HS-27A (cell line): ENCODE measurements around the gene XRCC2.
"Not testable (repeated sequence)": the region's sequence is repeated elsewhere in the genome, so short reads cannot be mapped to it uniquely, and the experiment has no call there.

Experiments
- DNase-seq: peaks from one replicate; pipeline ENCODE4 v3.0.0-alpha.2; 2012; ENCODE audit warnings: low read depth, missing footprints

Gene XRCC2

DNA sequence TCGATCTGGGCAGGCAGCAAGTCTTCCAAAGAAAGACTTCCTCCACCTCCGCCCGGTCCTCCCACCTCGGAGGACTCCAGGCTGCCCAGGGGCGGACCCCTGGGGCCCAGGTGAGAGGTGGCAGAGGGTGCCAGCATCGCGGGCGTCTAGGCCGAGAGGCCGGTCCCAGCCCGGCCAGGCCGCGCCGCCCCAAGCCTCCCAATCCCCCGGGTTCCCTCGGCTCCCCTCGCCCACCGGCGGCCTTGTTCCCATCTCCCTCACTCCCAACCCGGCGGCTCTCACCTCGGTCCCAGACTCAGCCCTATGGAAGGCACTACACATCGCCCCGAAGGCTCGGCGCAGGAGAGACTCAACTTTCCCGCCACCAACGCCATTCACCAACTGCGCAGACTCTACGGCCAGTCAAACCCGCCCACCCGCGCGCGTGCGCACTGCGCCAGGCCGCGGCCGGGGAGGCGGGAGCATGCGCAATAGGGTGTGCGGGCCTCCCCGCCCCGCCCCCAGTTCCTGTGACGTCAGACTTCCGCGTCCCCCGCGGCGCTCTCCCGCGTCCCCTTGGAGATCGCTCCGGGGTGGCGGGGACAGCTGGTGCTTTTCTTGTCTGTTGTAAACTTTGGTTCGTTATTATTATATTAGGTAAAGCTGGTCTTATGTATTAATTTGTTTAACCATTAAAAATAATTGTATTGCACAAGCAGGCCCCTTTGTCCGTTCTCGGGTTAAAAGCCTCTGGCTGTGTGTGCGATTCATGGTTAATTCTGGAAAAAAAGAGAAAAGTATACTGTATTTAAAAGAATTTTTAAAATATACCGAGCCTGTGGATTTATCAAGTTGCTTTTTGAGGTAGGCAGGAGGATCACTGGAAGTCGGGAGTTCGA is at the start of gene XRCC2:
Gene XRCC2 (minus strand): TSS at position 383 of the 878 bp plus-strand sequence. CDS start 62 bp downstream, at position 321.
- DNase-seq = peak; percentile 43

DNA sequence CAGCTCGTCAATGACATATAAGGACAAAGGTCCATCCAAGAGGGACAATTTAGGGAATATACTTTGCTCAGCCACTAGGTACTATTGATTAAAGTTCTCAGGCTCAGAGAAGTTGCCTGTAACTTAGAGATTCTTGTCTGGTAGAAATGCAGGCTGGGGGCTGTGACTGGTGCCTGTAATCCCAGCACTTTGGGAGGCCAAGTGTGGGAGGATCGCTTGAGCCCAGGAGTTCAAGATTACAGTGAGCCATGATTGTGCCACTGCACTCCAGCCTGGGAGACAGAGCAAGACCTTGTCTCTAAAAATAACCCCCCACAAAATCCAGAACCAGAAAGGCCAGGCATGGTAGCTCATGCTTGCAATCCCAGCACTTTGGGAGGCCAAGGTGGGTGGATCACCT is 47.4 kb upstream of the XRCC2 start:
- DNase-seq = no peak

- not testable (repeated sequence) for DNase-seq
Measured at GRCh38 chr7:152712412-152713042, 36.6 kb upstream of the XRCC2 start.

- no peak for DNase-seq
Measured at GRCh38 chr7:152711444-152711944, 35.6 kb upstream of the XRCC2 start.

DNA sequence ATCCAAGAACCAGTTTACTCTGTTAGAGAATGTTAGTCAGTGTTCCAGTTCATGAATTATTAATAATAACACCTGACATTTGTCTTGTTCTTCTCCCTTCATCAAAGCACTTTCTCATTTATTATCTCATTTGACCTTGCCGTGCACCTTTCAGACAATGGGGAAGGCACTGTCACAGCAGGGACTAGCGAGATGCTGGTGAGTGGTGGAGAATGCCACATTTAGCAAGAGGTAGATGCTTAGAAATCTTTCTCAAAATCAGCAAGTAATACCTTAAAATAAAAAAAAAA is 34.2 kb upstream of the XRCC2 start:
- no peak for DNase-seq

GRCh38 chr7:152709287-152710152 is 33.6 kb upstream of the XRCC2 start:
- DNase-seq = no peak

GRCh38 chr7:152704796-152705384 is 28.9 kb upstream of the XRCC2 start:
- DNase-seq = no peak

- no peak for DNase-seq
Measured at GRCh38 chr7:152699079-152699478, 23.1 kb upstream of the XRCC2 start.

DNA sequence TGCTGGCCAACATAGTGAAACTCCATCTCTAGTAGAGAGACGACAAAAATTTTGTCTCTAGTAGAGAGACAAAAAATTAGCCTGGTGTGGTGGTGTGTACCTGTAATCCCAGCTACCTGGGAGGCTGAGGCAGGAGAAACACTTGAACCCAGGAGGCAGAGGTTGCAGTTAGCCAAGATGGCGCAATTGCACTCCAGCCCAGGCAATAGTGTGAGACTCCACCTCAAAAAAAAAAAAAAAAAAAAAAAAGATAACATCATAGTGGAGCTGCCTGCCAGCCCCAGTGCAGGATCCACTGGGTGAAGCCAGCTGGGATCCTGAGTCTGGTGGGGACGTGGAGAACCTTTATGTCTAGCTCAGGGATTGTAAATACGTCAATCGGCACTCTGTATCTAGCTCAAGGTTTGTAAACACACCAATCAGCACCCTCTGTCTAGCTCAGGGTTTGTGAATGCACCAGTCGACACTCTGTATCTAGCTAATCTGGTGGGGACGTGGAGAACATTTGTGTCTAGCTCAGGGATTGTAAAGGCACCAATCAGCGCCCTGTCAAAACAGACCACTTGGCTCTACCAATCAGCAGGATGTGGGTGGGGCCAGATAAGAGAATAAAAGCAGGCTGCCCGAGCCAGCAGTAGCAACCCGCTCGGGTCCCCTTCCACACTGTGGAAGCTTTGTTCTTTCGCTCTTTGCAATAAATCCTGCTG is 21.5 kb upstream of the XRCC2 start:
- DNase-seq = not testable (repeated sequence)

- DNase-seq = not testable (repeated sequence)
Measured at GRCh38 chr7:152692196-152692595, 16.3 kb upstream of the XRCC2 start.

DNA sequence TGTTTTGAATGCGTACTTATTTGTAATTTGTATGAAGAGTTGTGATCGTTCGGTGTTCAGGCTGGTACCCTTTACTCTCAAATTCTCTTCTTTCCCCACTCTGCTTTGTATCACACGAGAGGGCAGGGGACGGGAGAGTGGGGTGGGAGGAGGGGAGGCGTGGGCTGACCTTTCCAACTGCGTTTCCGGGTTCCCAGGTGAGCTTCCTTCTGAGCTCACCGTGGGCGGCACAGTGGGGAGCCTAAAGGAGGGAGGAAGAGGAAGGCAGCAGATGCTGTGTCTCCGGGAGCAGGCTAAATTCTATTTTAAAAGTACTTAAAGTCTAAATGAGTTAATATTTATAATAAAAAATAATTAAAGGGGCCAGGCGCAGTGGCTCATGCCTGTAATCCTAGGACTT is 7.4 kb upstream of the XRCC2 start:
- DNase-seq = no peak

- no peak for DNase-seq
Measured at GRCh38 chr7:152677808-152678670, 2.1 kb upstream of the XRCC2 start.

DNA sequence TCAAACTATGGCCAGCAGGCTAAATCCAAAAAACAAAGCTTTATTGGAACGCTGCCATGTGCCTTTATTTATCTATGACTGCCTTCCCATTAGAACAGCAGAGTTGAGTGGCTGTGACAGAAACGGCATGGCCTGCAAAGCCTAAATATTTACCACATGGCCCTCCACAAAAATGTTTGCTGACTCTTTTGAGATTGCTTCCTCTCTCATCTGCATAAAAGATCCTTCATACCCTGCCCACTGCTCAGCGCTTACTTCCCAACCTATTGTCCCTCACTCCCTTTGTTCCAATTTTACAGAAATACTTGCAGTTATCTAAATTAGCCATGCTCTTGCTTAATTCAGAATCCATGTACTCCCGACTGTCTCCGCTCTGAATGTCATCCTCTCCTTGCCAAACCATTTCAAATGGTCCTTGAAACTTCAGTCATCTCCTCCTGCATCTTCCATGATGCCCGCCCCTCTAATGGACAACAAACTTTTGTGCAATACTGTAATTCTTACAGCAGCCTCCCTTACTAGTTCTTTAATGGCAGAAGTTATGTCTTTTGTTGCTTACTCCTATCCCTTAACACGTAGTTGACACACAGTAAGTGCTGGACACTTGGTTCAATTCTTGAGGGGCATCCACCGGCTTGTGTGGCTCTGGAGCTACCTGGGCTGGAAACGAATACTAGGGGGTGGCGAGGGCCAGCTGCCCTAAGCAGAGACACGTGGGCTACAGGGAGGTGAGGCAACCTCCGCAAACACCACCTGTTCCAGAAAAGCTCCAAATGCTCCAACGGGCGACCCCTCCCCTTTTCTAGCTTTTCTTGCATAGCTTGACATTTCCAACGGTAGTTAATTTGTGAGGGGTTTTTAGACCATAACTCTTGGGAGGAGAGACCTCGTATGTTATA is 832 bp downstream of the XRCC2 start:
- no peak for DNase-seq

DNA sequence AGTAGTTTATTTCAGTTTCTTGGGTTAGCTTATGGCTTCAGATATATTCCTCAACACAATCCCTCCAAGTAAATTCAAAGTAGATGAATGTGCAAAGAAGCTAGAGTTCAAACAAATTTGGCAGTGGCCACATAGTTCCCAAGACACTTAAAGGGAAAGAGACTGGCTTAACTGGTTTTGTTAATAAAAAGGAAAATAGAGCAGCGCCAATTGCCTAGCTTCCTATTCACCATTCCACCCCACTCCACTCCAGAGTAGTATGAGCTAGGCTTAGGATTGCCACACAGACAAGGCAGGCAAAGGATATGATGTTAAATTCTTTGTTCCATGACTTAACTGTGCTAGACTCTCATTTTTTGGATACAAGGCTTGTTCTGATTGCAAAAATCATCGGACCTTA is 2.0 kb downstream of the XRCC2 start:
- no peak for DNase-seq

DNA sequence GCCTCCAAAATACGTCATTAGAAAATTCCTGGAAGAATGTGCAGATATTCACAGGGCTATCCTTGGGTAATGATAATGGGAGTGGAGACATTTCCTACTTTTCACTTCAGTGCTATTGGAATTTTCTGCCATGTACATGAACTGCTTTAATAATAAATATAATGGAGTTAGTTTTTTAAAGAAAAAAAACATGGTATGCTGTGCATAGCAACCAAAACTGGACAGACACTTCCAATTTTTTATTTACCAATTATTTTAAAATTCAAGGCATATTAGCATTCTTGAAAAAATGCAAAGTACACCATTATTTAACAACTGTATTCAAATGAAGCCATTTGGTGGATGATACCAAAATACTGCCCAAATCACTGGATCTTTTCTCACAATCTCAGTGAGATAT is 3.3 kb downstream of the XRCC2 start:
- DNase-seq = no peak

GRCh38 chr7:152669758-152670157 is 6.2 kb downstream of the XRCC2 start:
- DNase-seq = no peak

GRCh38 chr7:152668975-152669374 is 7.0 kb downstream of the XRCC2 start:
- no peak for DNase-seq

DNA sequence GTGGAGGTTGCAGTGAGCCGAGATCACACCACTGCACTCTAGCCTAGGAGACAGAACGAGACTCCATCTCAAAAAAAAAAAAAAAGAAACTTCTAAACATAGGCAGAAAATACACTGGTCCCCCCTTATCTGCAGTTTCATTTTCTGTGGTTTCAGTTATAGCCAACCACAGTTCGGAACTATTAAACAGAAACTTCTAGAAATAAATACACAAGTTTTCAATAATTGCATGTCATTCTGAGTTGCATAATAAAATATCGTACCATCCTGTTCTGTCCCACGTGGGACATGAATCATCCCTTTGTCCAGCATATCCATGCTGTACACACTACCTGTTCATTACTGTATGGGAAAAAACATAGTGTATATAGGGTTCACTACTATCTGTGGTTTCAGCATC is 8.0 kb downstream of the XRCC2 start:
- no peak for DNase-seq

DNA sequence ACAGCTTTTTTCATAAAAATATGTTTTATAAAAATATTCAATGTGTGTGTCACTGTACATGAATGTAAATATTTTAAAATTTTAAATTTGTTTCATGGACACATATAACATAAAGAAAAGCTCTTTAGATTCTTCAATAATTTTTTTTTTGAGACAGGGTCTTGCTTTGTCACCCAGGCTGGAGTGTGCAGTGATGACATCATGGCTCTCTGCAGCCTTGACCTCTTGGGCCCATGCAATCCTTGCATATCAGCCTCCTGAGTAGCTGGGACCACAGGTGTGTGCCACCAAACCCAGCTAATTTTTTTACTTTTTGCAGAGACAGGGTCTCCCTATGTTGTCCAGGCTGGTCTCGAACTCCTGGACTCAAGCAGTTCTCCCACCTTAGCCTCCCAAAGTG is 9.9 kb downstream of the XRCC2 start:
- DNase-seq = no peak
